ENCODE measurements around the gene RORC. TPM values are rescaled to one million over a fixed set of nuclear protein-coding genes. Genes with fewer than 3 reads are reported as not detected.

Gene RORC
- total RNA-seq, 1 experiment from 2014 or later, result not detected

GRCh38 chr1:151817353-151817730 is 14.3 kb downstream of the RORC start:
- Histone ChIP-seq H3K79me2 (ENCODE audit: low read length) (no peaks in the 10 kb centered on the region), H3K27me3 (ENCODE audit: low read length) (no peaks in the 10 kb centered on the region), H3K36me3 (ENCODE audit: insufficient read depth, low read length) (no peaks in the 10 kb centered on the region), H3K27ac (ENCODE audit: low read length) (no peak overlapping the region), H3K4me2 (ENCODE audit: low read depth, low read length, poor library complexity, severe bottlenecking) (no peak overlapping the region), H4K20me1 (ENCODE audit: insufficient read depth, low read depth, low read length) (no peaks in the 10 kb centered on the region), H3K4me1 (ENCODE audit: low read length) (no peaks in the 10 kb centered on the region), H3K4me3 (ENCODE audit: low read length) (no peak overlapping the region), H3K9me2 (replicated peaks; ENCODE audit: insufficient read depth, low read length) (no peaks in the 10 kb centered on the region), H3K9me3 (ENCODE audit: low read length) (no peaks in the 10 kb centered on the region), H3K9ac (ENCODE audit: low read length) (no peak overlapping the region), H2AFZ (ENCODE audit: low read length) (no peak overlapping the region)
- no peak for DNase-seq

- no peaks in the 10 kb centered on the region for H3K4me1 ChIP-seq (ENCODE audit: low read length)
- DNase-seq, result no peak
Observed at GRCh38 chr1:151816548-151817352, 14.9 kb downstream of the RORC start.

GRCh38 chr1:151815716-151816327 is 15.8 kb downstream of the RORC start:
- no peak overlapping the region for H3K4me2 ChIP-seq (ENCODE audit: low read depth, low read length, poor library complexity, severe bottlenecking)
- H4K20me1 ChIP-seq (ENCODE audit: insufficient read depth, low read depth, low read length), result no peaks in the 10 kb centered on the region
- H3K79me2 ChIP-seq (ENCODE audit: low read length), result no peaks in the 10 kb centered on the region
- no peak overlapping the region for H2AFZ ChIP-seq (ENCODE audit: low read length)
- no peak for DNase-seq
- no peaks in the 10 kb centered on the region for H3K36me3 ChIP-seq (ENCODE audit: insufficient read depth, low read length)
- H3K9me2 ChIP-seq (replicated peaks; ENCODE audit: insufficient read depth, low read length), result no peaks in the 10 kb centered on the region
- H3K4me1 ChIP-seq (ENCODE audit: low read length), result no peaks in the 10 kb centered on the region
- H3K9me3 ChIP-seq (ENCODE audit: low read length), result no peaks in the 10 kb centered on the region
- no peak overlapping the region for H3K4me3 ChIP-seq (ENCODE audit: low read length)
- H3K9ac ChIP-seq (ENCODE audit: low read length), result no peak overlapping the region
- H3K27me3 ChIP-seq (ENCODE audit: low read length), result no peaks in the 10 kb centered on the region
- H3K27ac ChIP-seq (ENCODE audit: low read length), result no peak overlapping the region

More at GRCh38 chr1:151816548-151817352, 14.9 kb downstream of the RORC start:
- Histone ChIP-seq H3K9ac (ENCODE audit: low read length) (no peak overlapping the region), H3K27me3 (ENCODE audit: low read length) (no peaks in the 10 kb centered on the region), H3K4me2 (ENCODE audit: low read depth, low read length, poor library complexity, severe bottlenecking) (no peak overlapping the region), H3K27ac (ENCODE audit: low read length) (no peak overlapping the region), H2AFZ (ENCODE audit: low read length) (no peak overlapping the region), H3K9me3 (ENCODE audit: low read length) (no peaks in the 10 kb centered on the region), H3K36me3 (ENCODE audit: insufficient read depth, low read length) (no peaks in the 10 kb centered on the region), H3K9me2 (replicated peaks; ENCODE audit: insufficient read depth, low read length) (no peaks in the 10 kb centered on the region), H3K4me3 (ENCODE audit: low read length) (no peak overlapping the region), H4K20me1 (ENCODE audit: insufficient read depth, low read depth, low read length) (no peaks in the 10 kb centered on the region), H3K79me2 (ENCODE audit: low read length) (no peaks in the 10 kb centered on the region)

GRCh38 chr1:151814971-151815545 is 16.5 kb downstream of the RORC start:
- Histone ChIP-seq H3K9me2 (replicated peaks; ENCODE audit: insufficient read depth, low read length) (no peaks in the 10 kb centered on the region), H3K27me3 (ENCODE audit: low read length) (no peaks in the 10 kb centered on the region), H3K27ac (ENCODE audit: low read length) (no peak overlapping the region), H3K4me2 (ENCODE audit: low read depth, low read length, poor library complexity, severe bottlenecking) (no peak overlapping the region), H3K9me3 (ENCODE audit: low read length) (no peaks in the 10 kb centered on the region), H3K36me3 (ENCODE audit: insufficient read depth, low read length) (no peaks in the 10 kb centered on the region), H4K20me1 (ENCODE audit: insufficient read depth, low read depth, low read length) (no peaks in the 10 kb centered on the region), H3K9ac (ENCODE audit: low read length) (no peak overlapping the region), H3K4me1 (ENCODE audit: low read length) (no peaks in the 10 kb centered on the region), H2AFZ (ENCODE audit: low read length) (no peak overlapping the region), H3K79me2 (ENCODE audit: low read length) (no peaks in the 10 kb centered on the region), H3K4me3 (ENCODE audit: low read length) (no peak overlapping the region)
- DNase-seq, result no peak

DNA sequence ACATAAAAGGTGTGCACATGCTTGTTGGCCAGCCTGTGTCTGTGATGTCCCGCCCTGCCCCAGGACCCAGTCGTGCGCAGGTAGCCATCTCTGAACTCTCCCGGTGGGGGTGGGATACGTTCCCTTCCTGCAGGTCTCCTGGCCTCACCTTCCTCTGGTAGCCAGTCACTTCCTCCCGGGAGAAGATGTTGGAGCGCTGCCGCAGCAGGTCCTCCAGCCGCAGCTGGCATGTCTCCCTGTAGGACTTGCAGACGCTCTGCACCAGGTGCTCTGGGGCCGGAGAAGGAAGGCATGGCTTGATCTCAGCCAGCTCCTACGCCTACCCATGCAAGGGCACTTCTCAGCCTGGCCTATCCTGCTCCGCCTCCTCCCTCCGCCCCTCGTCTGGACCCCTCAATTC is 17.2 kb downstream of the RORC start:
- Histone ChIP-seq H3K9me2 (replicated peaks; ENCODE audit: insufficient read depth, low read length) (no peaks in the 10 kb centered on the region), H3K27me3 (ENCODE audit: low read length) (no peaks in the 10 kb centered on the region), H3K79me2 (ENCODE audit: low read length) (no peaks in the 10 kb centered on the region), H4K20me1 (ENCODE audit: insufficient read depth, low read depth, low read length) (no peaks in the 10 kb centered on the region), H3K4me3 (ENCODE audit: low read length) (no peak overlapping the region), H3K4me2 (ENCODE audit: low read depth, low read length, poor library complexity, severe bottlenecking) (no peak overlapping the region), H3K27ac (ENCODE audit: low read length) (no peak overlapping the region), H2AFZ (ENCODE audit: low read length) (no peak overlapping the region), H3K9me3 (ENCODE audit: low read length) (no peaks in the 10 kb centered on the region), H3K4me1 (ENCODE audit: low read length) (no peaks in the 10 kb centered on the region), H3K9ac (ENCODE audit: low read length) (no peak overlapping the region), H3K36me3 (ENCODE audit: insufficient read depth, low read length) (no peaks in the 10 kb centered on the region)
- DNase-seq, result no peak

GRCh38 chr1:151813271-151813977 is 18.2 kb downstream of the RORC start:
- DNase-seq, result no peak
- Histone ChIP-seq H3K36me3 (ENCODE audit: insufficient read depth, low read length) (no peaks in the 10 kb centered on the region), H3K4me1 (ENCODE audit: low read length) (no peaks in the 10 kb centered on the region), H3K27ac (ENCODE audit: low read length) (no peak overlapping the region), H3K9ac (ENCODE audit: low read length) (no peak overlapping the region), H3K4me2 (ENCODE audit: low read depth, low read length, poor library complexity, severe bottlenecking) (no peak overlapping the region), H3K79me2 (ENCODE audit: low read length) (no peaks in the 10 kb centered on the region), H3K4me3 (ENCODE audit: low read length) (no peak overlapping the region), H3K9me2 (replicated peaks; ENCODE audit: insufficient read depth, low read length) (no peaks in the 10 kb centered on the region), H4K20me1 (ENCODE audit: insufficient read depth, low read depth, low read length) (no peaks in the 10 kb centered on the region), H3K27me3 (ENCODE audit: low read length) (no peaks in the 10 kb centered on the region), H3K9me3 (ENCODE audit: low read length) (no peaks in the 10 kb centered on the region), H2AFZ (ENCODE audit: low read length) (no peak overlapping the region)

DNA sequence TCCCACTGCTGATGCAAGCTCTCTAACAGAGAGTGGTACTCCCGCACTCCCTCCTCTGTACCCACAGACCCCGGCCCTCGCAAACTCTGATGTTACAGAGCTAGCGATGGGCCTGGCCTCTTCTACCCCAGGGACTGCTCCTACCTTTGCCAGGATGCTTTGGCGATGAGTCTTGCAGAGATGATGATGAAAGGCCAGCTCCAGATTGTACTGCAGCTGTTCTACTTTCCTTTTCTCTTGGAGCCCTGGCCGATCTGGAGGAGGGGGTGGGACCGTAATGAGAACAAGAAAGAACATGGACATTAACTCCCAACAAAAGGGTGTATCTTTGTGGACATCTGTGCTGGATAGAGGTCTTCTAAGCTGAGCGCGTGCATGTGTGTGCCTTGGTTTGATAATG is 20.4 kb downstream of the RORC start:
- no peaks in the 10 kb centered on the region for H3K79me2 ChIP-seq (ENCODE audit: low read length)
- H3K9me3 ChIP-seq (ENCODE audit: low read length), result no peaks in the 10 kb centered on the region
- H2AFZ ChIP-seq (ENCODE audit: low read length), result no peak overlapping the region
- H3K36me3 ChIP-seq (ENCODE audit: insufficient read depth, low read length), result no peaks in the 10 kb centered on the region
- no peak for DNase-seq
- no peak overlapping the region for H3K4me2 ChIP-seq (ENCODE audit: low read depth, low read length, poor library complexity, severe bottlenecking)
- H3K27ac ChIP-seq (ENCODE audit: low read length), result no peak overlapping the region
- H3K4me3 ChIP-seq (ENCODE audit: low read length), result no peak overlapping the region
- H3K27me3 ChIP-seq (ENCODE audit: low read length), result no peaks in the 10 kb centered on the region
- H4K20me1 ChIP-seq (ENCODE audit: insufficient read depth, low read depth, low read length), result no peaks in the 10 kb centered on the region
- H3K4me1 ChIP-seq (ENCODE audit: low read length), result no peaks in the 10 kb centered on the region
- H3K9me2 ChIP-seq (replicated peaks; ENCODE audit: insufficient read depth, low read length), result no peaks in the 10 kb centered on the region
- no peak overlapping the region for H3K9ac ChIP-seq (ENCODE audit: low read length)

DNA sequence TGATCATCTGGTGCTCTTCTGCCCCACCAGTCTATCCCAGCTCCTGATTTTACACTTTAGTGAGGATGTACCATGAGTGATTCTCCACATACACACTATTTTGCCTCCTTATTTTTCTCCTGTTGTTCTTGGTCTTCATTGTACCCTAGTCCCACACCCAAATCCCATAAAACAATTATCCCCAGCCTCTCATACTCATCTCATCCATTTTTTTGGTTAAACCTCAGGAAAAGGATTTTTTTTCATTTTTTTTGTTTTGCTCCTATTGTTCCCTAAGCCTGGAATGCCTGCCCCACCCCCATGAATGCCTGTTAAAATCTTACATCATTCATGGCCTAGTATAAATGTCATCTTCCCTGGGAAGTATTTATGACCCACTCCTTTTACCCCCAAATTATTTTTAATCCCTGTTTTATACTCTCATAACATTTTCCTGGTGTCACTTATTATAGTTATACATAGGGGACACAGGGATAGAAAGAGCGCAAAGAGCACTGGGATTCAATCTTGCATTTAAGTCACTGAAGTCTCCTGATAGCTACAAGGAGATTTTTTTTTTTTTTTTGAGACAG is 21.5 kb downstream of the RORC start:
- H3K9ac ChIP-seq (ENCODE audit: low read length), result no peak overlapping the region
- no peak overlapping the region for H2AFZ ChIP-seq (ENCODE audit: low read length)
- H3K4me2 ChIP-seq (ENCODE audit: low read depth, low read length, poor library complexity, severe bottlenecking), result no peak overlapping the region
- no peaks in the 10 kb centered on the region for H3K79me2 ChIP-seq (ENCODE audit: low read length)
- H4K20me1 ChIP-seq (ENCODE audit: insufficient read depth, low read depth, low read length), result no peaks in the 10 kb centered on the region
- no peaks in the 10 kb centered on the region for H3K27me3 ChIP-seq (ENCODE audit: low read length)
- no peaks in the 10 kb centered on the region for H3K36me3 ChIP-seq (ENCODE audit: insufficient read depth, low read length)
- no peak overlapping the region for H3K27ac ChIP-seq (ENCODE audit: low read length)
- no peaks in the 10 kb centered on the region for H3K9me3 ChIP-seq (ENCODE audit: low read length)
- H3K4me3 ChIP-seq (ENCODE audit: low read length), result no peak overlapping the region
- no peaks in the 10 kb centered on the region for H3K9me2 ChIP-seq (replicated peaks; ENCODE audit: insufficient read depth, low read length)
- H3K4me1 ChIP-seq (ENCODE audit: low read length), result peaks cover 5% of the 10 kb centered on the region
- DNase-seq, result no peak
